Stimulated activated CD8-positive, alpha-beta memory T cell treated with anti-CD3 and anti-CD28 coated beads, Interleukin-15, amount 100 ng/mL, for 24 hours (primary cell): ENCODE measurements around the gene SLC6A9.

Source experiments
- DNase-seq: peaks from one replicate; pipeline ENCODE4 v3.0.0-alpha.2; 2020; ENCODE audit warnings: low read depth

SLC6A9 gene

GRCh38 chr1:44031252-44032169 lies at the start of gene SLC6A9:
Gene SLC6A9, minus strand, starts transcription at chr1:44031462. Its CDS starts 7,185 bp downstream, at chr1:44024277.
- DNase-seq = peak; percentile 6

- no peak for DNase-seq
These were observed 48.3 kb upstream of the SLC6A9 start for GRCh38 chr1:44079566-44079965.

GRCh38 chr1:44078104-44078503 lies 46.8 kb upstream of the SLC6A9 start:
- DNase-seq = no peak

- DNase-seq = no peak
These were observed 46.2 kb upstream of the SLC6A9 start for GRCh38 chr1:44077421-44077820.

GRCh38 chr1:44076066-44076465 lies 44.8 kb upstream of the SLC6A9 start:
- no peak for DNase-seq

- no peak for DNase-seq
These were observed 43.2 kb upstream of the SLC6A9 start for GRCh38 chr1:44074415-44074814.

- DNase-seq = no peak
These were observed 42.3 kb upstream of the SLC6A9 start for GRCh38 chr1:44073528-44073927.

GRCh38 chr1:44072821-44073220 lies 41.6 kb upstream of the SLC6A9 start:
- no peak for DNase-seq

- DNase-seq = no peak
These were observed 40.9 kb upstream of the SLC6A9 start for GRCh38 chr1:44072204-44072603.

GRCh38 chr1:44071461-44071860 lies 40.2 kb upstream of the SLC6A9 start:
- DNase-seq = no peak

GRCh38 chr1:44068442-44068921 lies 37.2 kb upstream of the SLC6A9 start:
- no peak for DNase-seq

- DNase-seq = no peak
These were observed 36.3 kb upstream of the SLC6A9 start for GRCh38 chr1:44067266-44068250.

- DNase-seq = no peak
These were observed 31.5 kb upstream of the SLC6A9 start for GRCh38 chr1:44062656-44063179.

GRCh38 chr1:44061857-44062256 lies 30.6 kb upstream of the SLC6A9 start:
- DNase-seq = no peak

GRCh38 chr1:44060830-44061267 lies 29.6 kb upstream of the SLC6A9 start:
- no peak for DNase-seq

- no peak for DNase-seq
These were observed 28.5 kb upstream of the SLC6A9 start for GRCh38 chr1:44059664-44060355.

- DNase-seq = no peak
These were observed 27.9 kb upstream of the SLC6A9 start for GRCh38 chr1:44059212-44059611.

- DNase-seq = no peak
These were observed 26.0 kb upstream of the SLC6A9 start for GRCh38 chr1:44057293-44057692.

- no peak for DNase-seq
These were observed 22.1 kb upstream of the SLC6A9 start for GRCh38 chr1:44053394-44053793.

GRCh38 chr1:44050261-44050660 lies 19.0 kb upstream of the SLC6A9 start:
- DNase-seq = no peak

GRCh38 chr1:44049839-44050238 lies 18.6 kb upstream of the SLC6A9 start:
- DNase-seq = no peak
